GM21367 (cell line): ENCODE data around the gene DLST.

Experiments used
- ATAC-seq: cut with Tn5 transposase; IDR thresholded peaks from one replicate; pipeline ENCODE4 v1.9.1; 2021; ENCODE audit not compliant: unreplicated experiment

DLST gene

DNA sequence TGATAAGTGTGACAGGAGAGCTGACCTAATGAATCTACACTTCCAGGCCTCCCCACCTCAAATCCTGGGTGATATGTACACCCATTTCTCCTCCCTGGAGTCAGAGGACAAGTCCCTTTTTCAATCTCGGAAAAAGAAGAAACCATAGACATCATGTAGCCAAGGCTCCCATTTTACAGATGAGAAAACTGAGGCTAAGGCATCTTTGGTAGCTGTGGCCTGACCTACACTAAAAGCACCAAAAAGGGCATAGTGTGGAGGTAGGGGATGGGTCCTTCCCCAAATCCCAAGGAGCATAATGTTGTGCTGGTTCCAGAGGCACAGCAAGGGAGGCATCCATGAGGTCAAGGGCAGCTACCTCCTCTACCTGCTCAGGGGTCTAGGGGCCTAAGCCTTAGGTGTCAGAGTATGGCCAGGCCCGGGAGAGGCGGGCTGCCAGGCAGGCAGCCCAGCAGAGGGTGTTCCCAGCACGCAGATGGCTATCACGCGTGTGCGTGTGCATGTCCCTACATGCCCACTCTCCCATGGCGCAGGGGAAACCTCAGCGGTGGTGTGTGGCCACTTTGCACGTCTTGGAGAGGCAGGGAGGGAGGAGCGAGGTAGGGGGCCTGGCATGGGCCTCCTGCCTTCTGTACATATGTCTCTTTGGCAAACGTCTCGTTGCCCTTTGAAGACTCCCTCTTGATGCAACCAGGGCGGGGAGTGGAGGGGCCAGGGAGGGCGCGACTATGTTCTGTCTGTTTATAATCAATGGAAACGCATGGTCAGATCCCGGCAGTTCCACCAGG is 71.2 kb downstream of the DLST start:
- ATAC-seq: no peak
